Duodenal mucosa (tissue), 2 donors: Measurements from ENCODE around the gene GNAQ.

ENCODE experiments used
- H3K27ac ChIP-seq: one replicate; pipeline ENCODE4 v1.7.0; 2013; ENCODE audit warnings: low read depth, low read length
- H3K27me3 ChIP-seq, 2 donors: one replicate each; pipeline ENCODE4 v1.7.0; 2013; ENCODE audit warnings: low read length in 2 of 2, control low read depth in 1 of 2; ENCODE audit not compliant: insufficient read depth in 2 of 2, control insufficient read depth in 1 of 2
- H3K36me3 ChIP-seq, 2 donors: one replicate each; pipeline ENCODE4 v1.7.0; 2013; ENCODE audit warnings: low read length in 2 of 2, control low read depth in 1 of 2; ENCODE audit not compliant: insufficient read depth in 2 of 2, control insufficient read depth in 1 of 2
- H3K4me1 ChIP-seq, 2 donors: one replicate each; pipeline ENCODE4 v1.7.0; 2013; ENCODE audit warnings: low read length in 2 of 2, control low read depth in 1 of 2; ENCODE audit not compliant: insufficient read depth in 2 of 2, control insufficient read depth in 1 of 2
- H3K4me3 ChIP-seq, 2 donors: one replicate each; pipeline ENCODE4 v1.7.0; 2013; ENCODE audit warnings: low read length in 2 of 2, low read depth in 1 of 2
- H3K9ac ChIP-seq, 2 donors: one replicate each; pipeline ENCODE4 v1.7.0; 2013; ENCODE audit warnings: low read length in 2 of 2, low read depth in 1 of 2
- H3K9me3 ChIP-seq, 2 donors: one replicate each; pipeline ENCODE4 v1.7.0; 2013; ENCODE audit warnings: low read length in 2 of 2, control low read depth in 1 of 2; ENCODE audit not compliant: control insufficient read depth in 1 of 2

Gene GNAQ

GRCh38 chr9:78023003-78023741, 8.4 kb downstream of the GNAQ start:
- Histone ChIP-seq H3K4me3 (peak overlapping the region; percentile 21 to 52), H3K4me1 (peaks cover 11 to 31% of the 10 kb centered on the region in 2 donors), H3K27ac (peak overlapping the region; percentile 48)

GRCh38 chr9:78021697-78022096, 9.9 kb downstream of the GNAQ start:
- peak overlapping the region in 1 of 2 donors; percentile 36 for H3K4me3 ChIP-seq
- H3K9me3 ChIP-seq, result no peaks in the 10 kb centered on the region
- H3K27ac ChIP-seq, result no peak overlapping the region
- H3K36me3 ChIP-seq, result no peaks in the 10 kb centered on the region
- no peak overlapping the region for H3K9ac ChIP-seq
- H3K4me1 ChIP-seq, result peaks cover 11 to 26% of the 10 kb centered on the region in 2 donors
- H3K27me3 ChIP-seq, result no peaks in the 10 kb centered on the region

More at GRCh38 chr9:78023003-78023741, 8.4 kb downstream of the GNAQ start:
- Histone ChIP-seq H3K27me3 (no peaks in the 10 kb centered on the region), H3K9me3 (no peaks in the 10 kb centered on the region), H3K9ac (no peak overlapping the region), H3K36me3 (no peaks in the 10 kb centered on the region)

- Histone ChIP-seq H3K9me3 (no peaks in the 10 kb centered on the region), H3K9ac (no peak overlapping the region), H3K27me3 (no peaks in the 10 kb centered on the region), H3K27ac (no peak overlapping the region), H3K36me3 (no peaks in the 10 kb centered on the region), H3K4me3 (no peak overlapping the region), H3K4me1 (peaks cover 6 to 8% of the 10 kb centered on the region in 2 donors)
Observed at GRCh38 chr9:78017190-78017693, 14.4 kb downstream of the GNAQ start.

- Histone ChIP-seq H3K27ac (no peak overlapping the region), H3K27me3 (no peaks in the 10 kb centered on the region), H3K9me3 (no peaks in the 10 kb centered on the region), H3K4me3 (no peak overlapping the region), H3K4me1 (peaks cover 11 to 13% of the 10 kb centered on the region in 2 donors), H3K36me3 (no peaks in the 10 kb centered on the region), H3K9ac (no peak overlapping the region)
Observed at GRCh38 chr9:78015241-78015640, 16.4 kb downstream of the GNAQ start.

GRCh38 chr9:78014776-78015175, 16.8 kb downstream of the GNAQ start:
- H3K4me1 ChIP-seq, result peaks cover 14 to 18% of the 10 kb centered on the region in 2 donors
- no peak overlapping the region for H3K4me3 ChIP-seq
- H3K36me3 ChIP-seq, result no peaks in the 10 kb centered on the region
- no peaks in the 10 kb centered on the region for H3K9me3 ChIP-seq
- no peak overlapping the region for H3K9ac ChIP-seq
- H3K27me3 ChIP-seq, result no peaks in the 10 kb centered on the region
- H3K27ac ChIP-seq, result no peak overlapping the region

GRCh38 chr9:78013934-78014333, 17.7 kb downstream of the GNAQ start:
- H3K4me3 ChIP-seq, result no peak overlapping the region
- no peak overlapping the region for H3K9ac ChIP-seq
- H3K9me3 ChIP-seq, result no peaks in the 10 kb centered on the region
- H3K27me3 ChIP-seq, result no peaks in the 10 kb centered on the region
- H3K36me3 ChIP-seq, result no peaks in the 10 kb centered on the region
- H3K4me1 ChIP-seq, result peaks cover 14 to 26% of the 10 kb centered on the region in 2 donors
- H3K27ac ChIP-seq, result no peak overlapping the region

- no peak overlapping the region for H3K9ac ChIP-seq
- peaks cover 17 to 38% of the 10 kb centered on the region in 2 donors for H3K4me1 ChIP-seq
- H3K9me3 ChIP-seq, result no peaks in the 10 kb centered on the region
- H3K36me3 ChIP-seq, result no peaks in the 10 kb centered on the region
- H3K4me3 ChIP-seq, result no peak overlapping the region
- H3K27me3 ChIP-seq, result no peaks in the 10 kb centered on the region
- H3K27ac ChIP-seq, result no peak overlapping the region
Observed at GRCh38 chr9:78011049-78011448, 20.6 kb downstream of the GNAQ start.

- Histone ChIP-seq H3K27ac (no peak overlapping the region), H3K27me3 (no peaks in the 10 kb centered on the region), H3K4me1 (peaks cover 17 to 41% of the 10 kb centered on the region in 2 donors), H3K36me3 (no peaks in the 10 kb centered on the region), H3K9ac (no peak overlapping the region), H3K9me3 (no peaks in the 10 kb centered on the region), H3K4me3 (no peak overlapping the region)
Observed at GRCh38 chr9:78010445-78010844, 21.2 kb downstream of the GNAQ start.

- no peak overlapping the region for H3K4me3 ChIP-seq
Observed at GRCh38 chr9:78009186-78009585, 22.4 kb downstream of the GNAQ start.

GRCh38 chr9:78006734-78007133, 24.9 kb downstream of the GNAQ start:
- peaks cover 30 to 58% of the 10 kb centered on the region in 2 donors for H3K4me1 ChIP-seq
- H3K9me3 ChIP-seq, result no peaks in the 10 kb centered on the region
- no peak overlapping the region for H3K27ac ChIP-seq
- H3K27me3 ChIP-seq, result no peaks in the 10 kb centered on the region
- H3K4me3 ChIP-seq, result no peak overlapping the region
- no peaks in the 10 kb centered on the region for H3K36me3 ChIP-seq
- no peak overlapping the region for H3K9ac ChIP-seq

More at GRCh38 chr9:78009186-78009585, 22.4 kb downstream of the GNAQ start:
- Histone ChIP-seq H3K4me1 (peaks cover 26 to 52% of the 10 kb centered on the region in 2 donors), H3K27ac (no peak overlapping the region), H3K36me3 (no peaks in the 10 kb centered on the region), H3K9ac (no peak overlapping the region), H3K27me3 (no peaks in the 10 kb centered on the region), H3K9me3 (no peaks in the 10 kb centered on the region)
